ENCODE results near the gene LSS.

Gene LSS

DNA sequence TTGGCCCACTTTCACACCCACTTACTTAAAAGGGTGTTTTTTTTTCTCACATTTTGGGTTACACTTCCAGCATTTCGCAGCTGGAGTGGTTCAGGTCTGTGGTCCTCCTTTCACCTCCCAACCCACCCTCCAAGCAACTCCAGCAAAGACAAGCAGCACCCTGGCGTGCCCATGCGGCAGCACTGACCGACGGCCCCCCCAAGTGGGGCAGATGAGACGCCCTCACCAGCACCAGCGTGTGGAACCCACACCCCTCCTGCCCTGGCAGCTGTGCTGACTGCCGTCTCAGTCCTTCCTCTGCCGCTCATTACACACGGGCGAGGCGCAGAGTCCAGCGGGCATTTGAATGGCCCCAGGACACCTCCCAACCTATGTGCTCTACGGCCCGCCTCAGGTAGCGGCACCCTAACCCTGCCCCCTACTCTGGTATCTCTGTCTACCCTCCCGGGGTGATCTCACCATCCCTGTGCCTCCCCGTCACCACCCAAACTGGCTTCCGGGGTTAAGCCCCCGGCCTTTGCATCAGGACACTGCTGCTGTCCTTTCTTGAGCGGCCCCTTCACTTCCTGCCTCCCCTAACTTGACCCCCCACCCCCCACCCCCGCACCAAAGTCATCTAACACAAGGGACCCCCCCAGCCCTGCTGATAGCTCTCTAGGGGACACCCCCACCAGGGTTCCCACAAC, 10.9 kb downstream of the LSS start:
- no peak for DNase-seq

DNA sequence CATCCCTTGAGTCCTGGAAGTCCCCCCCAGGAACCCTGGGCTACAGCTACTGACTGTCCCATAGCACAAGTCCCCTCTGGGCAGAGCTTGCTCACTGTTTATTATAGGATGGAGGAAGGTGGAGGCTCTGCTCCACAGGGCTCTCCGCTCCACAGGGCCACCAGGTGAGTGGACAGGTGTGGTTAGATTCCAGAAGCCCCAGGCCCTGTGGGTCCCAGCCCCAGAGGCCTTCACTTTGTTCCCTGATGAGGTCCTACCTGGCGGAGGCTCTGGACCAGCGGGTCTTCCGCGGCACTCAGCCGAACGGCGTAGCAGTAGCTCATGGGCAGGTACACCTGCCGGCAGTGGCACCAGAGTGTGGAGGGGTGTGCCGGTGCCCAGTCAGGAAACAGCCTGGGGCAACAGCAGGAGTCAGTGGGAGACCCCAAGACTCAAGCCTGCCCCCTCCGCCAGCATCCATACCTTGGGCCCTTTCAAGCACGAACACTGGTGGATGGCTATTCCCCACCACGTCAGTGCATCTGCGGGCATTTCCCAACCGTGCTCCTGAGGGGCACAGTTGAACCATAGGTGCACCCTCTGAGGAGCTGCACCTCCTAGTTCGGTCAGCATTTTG, 12.3 kb downstream of the LSS start:
- DNase-seq, result no peak

- DNase-seq, result no peak
Observed at GRCh38 chr21:46215436-46216131, 13.0 kb downstream of the LSS start.

DNA sequence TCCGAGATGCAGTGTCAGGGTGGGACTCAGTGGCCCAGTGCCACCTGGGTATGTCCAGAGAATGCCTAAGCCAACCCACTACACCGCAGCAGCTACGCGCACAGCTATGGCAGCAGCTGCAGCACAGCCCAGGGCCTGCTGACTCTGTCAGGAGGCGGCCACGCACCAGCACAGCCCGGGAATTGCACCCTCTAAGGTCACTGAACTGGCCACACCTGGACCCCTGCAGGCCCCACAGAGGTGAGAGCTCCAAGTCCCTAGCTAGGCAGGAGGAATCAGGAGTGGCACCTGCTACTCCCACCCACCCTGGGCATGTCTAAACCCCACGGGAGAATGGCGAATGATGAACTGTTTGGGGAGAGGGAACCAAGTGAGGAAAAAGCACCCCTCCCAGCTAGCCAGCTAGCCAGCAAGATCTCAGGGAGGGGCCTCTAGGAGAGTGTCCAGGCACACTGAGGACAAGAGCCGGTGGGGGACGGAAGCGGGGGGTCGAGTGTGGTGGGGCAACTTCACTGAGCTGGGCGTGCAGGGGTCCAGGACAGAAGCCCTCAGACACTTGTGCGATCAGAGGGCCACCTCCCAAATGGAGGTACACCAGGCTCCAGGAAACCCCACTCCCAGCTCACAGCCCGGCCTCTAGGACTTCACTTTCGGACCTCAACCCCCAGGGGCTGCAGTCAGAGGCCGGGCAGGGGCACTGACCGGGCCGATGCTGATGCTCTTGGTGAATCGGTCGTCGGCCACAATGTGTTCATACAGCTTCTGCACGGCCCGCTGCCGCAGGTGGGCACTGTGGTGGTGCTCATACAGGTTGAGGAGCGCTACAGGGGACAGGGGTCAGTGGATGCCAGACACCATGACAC, 13.9 kb downstream of the LSS start:
- no peak for DNase-seq

DNA sequence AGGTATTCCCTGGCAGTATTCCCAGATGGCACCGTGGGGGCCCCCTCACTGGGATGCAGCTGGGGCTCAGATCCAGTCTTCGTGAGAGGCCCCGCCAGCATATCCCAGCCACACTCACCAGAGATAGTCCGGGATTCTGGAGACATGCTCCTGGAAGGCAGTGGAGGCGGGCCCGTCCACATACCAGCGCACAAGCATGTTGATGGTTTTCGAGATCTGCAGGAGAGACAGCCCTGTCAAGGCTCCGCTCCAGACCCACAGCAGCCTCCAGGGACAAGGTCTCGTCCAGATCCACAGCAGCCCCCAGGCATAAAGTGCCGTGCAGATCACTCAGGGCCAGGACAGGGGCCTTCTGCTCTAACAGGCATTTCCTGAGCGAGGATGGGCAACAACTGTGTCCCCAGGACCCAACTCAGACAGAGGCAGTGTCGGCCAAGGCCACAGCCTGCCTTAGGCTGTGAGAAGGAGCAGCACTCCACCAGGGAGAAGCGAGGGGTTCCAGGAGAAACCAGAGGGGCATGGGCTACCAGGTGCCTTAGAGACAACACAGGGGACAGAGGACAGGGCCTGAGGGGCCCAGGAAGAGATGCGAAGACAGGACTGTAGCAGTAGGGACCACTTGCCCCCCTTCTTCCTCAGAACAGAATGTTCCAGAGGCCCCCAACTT, 14.8 kb downstream of the LSS start:
- no peak for DNase-seq

DNA sequence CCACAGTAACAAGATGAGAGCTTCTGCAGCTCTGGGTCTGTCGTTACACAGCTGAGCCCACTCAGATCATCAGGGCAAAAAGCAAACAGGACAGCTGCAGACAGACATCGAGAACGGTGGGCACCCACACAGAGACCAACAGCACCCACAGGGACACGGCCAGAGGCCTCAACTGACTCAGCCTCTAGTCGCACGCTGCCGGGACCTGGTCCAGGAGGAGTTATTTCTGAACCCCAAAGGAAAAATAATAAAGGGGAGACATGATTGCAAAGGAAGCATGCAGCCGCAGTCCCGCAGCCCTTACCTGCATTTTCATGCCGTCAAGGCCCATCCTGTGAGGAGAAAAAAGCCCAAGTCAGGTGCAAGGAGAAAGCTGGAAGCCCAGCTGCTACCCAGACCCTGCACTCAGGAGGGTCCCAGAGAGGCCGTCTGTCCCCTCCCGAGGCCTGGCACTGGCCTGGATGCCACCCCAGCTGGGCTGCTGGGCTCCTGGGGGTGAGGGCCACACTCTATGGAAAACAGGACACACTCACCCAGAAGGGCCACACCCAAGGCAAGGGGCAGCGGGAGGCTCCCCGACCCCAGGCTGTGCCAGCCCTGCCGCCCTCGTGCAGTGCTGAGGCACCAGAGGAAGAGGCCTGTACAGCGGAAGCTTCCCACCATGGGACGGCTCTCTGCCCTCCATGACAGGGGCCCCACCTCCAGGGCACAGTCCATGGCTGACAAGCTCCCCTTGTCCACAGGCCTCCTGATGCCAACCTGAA, 15.7 kb downstream of the LSS start:
- no peak for DNase-seq

DNA sequence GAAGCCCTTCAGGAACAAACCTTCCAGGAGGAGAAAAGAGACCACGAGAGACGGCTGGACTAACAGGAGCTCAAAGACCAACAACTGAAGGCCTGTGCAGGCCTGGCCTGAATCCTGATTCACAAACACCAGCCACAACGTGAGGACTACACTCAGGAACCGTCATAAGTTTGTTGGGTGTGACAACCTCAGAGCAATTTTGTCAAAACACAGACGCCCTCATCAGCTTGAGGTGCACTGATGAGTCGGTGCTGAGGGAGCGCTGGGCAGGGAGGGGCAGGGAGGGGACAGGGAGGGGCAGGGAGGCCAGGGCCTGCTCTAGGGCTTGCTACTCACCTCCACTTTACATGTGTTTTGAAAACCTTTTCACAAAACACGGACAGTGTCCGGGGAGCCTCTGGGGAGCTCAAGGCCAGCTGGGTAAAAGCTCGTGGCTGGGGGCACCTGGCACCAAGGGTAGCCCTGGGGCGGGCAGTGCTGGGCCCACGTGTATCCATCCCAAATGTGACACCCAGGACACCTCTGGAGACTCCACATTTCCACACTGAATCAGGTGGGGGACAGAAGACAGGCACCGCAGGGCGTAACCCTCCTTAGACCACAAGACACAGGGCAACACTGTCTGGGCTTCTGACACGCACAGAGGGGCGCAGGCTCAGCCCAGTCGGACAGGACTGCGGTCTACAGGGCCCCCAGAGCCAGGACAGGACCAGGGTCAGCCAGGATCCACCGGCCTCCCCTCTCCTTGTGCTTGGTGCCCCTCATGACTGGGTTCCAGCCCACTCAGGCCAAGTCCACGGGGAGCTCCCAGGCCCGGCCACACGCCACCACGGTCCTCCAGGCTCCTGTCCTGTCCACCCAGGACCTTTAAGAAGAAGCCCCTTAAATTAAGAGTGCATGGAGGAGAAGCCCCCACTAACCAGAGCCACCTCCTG, 16.5 kb downstream of the LSS start:
- no peak for DNase-seq

DNA sequence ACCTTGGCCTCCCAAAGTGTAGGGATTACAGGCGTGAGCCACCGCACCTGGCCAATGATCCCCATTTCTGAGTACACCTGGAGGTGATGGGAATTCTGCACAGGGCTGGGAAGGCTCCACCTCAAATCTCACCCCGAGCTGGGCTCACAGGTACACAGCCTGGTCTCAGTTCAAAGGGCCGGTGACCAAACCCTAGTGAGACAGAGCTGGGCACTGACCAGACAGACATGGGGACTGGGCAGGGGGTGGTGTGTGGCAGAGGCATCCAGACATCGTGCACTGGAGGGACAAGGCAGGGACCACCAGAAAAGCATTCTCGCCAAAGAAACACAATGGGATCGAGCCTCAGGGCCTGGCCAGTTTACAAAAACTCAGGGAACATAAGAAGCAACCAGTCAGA, 17.2 kb downstream of the LSS start:
- DNase-seq, result no peak

DNA sequence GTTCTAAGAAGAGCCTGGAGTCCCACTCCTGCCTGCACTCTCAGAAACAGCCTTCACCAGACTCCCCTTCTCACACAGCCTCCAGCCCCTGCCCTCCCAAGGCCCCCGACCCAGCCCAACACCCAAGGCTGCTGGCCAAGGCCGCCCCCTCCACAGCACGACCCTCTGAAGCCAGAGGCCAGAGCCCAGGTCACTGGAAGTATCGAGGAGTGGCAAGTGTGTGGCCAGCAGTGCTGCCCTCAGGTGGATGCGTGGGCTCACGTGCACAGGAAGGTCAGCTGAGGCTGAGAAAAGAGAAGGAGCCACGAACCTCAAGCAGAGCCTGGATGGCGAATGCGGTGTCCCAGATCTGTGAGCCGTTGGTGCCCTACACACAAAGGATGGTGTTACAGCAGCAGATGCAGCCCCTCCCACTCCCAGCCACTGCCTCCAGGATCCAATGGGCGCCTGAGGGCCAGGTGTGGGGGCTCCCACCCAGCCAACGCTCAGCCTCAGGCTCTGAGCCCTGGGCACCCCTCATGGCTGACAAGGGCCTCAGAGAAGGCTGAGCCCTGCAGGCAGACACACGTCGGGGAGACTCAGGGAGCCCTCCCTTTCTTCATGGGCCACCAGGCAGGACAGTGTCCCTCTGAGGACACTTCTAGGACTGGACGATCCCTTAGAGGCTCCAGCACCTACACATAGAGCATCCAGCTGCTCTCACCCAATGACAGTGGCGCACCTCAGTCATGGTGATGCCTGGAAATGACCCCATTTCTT, 18.0 kb downstream of the LSS start:
- no peak for DNase-seq

DNA sequence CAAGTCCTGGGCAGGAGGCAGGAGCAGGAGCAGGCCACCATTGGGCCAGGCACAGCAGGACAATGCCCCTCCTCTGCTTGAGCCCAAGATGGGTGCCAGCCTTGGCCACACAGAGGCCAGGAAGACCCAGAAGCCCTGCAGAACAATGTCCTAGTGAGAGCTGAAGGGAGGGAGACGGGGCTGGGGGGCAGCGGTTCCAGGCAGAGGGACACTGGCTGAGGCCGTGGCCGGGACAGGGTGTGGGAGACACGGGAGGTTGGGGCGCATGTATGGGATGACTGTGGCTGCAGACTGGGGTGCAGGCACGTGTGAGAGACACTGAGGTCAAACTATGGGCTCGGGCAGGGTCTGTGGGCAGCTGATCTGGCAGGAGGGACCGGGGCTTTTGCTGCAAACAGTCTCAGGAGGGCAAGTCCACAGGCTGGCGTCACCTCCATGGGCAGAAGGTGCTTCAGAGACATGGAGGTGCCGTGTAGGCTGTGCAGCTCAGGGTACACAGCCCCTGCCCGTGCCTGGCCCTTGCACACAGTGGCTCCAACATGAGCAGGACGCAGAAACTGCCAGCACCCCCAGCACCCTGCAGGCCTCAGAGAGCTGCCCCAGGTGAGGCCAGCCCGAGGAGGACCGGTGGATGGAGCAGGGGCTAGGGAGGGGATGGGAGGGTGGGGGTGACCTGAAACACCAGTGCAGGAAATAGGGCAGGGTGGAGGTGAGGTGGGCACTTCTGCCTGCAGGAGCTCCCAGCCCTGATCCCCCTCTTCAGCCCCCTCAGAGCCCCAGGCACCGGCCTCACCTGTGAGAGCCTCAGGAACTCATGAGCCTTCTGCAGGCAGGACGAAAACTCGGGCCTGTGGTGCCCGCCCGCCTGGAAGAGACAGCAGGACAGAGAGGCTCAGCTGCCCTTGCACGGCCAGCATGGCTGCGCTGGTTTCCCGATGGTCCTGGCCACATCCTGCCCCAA, 19.5 kb downstream of the LSS start:
- no peak for DNase-seq

- no peak for DNase-seq
Observed at GRCh38 chr21:46207920-46208591, 20.5 kb downstream of the LSS start.

DNA sequence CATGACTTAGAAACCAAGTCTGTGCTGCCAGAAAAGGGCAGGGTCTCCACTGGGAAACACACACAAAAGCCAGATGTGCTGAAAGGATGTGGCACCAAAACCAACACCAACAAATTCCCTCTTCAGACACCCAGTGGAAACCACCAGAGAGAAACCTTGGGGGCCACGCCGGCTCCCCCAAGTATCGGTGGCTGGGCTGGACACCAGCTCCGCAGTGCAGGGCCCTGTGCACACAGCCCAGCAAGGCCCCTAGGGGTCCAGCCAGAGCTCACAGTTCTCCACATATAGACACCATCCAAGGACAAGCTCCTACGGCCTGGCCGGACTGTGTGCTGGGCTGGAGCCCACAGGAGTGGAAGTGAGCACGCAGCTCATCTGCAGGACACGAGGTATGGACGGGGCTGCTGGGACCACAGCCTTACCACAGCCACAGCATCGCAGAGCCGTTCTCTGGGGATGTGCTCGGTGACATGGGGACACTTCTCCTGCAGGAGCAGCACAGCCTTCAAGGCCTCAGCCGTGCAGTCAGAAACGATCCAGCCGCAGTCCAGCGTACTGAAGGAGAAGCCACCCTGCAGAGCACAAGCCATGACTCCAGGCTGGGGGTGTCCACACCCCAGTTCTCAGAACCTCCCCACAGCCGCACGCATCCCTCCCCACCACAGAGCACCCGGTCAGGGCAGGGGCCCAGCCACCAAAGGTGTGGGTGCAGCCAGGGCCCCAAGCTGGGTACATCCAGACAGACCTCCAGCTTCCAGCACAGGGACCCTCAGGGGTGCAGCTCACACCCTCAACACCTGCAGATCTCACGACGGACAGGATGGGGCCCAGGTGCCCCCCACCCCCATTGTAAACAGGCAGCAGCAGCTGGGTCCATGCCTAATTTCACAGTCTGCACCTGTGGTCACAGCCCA, 21.3 kb downstream of the LSS start:
- no peak for DNase-seq

DNA sequence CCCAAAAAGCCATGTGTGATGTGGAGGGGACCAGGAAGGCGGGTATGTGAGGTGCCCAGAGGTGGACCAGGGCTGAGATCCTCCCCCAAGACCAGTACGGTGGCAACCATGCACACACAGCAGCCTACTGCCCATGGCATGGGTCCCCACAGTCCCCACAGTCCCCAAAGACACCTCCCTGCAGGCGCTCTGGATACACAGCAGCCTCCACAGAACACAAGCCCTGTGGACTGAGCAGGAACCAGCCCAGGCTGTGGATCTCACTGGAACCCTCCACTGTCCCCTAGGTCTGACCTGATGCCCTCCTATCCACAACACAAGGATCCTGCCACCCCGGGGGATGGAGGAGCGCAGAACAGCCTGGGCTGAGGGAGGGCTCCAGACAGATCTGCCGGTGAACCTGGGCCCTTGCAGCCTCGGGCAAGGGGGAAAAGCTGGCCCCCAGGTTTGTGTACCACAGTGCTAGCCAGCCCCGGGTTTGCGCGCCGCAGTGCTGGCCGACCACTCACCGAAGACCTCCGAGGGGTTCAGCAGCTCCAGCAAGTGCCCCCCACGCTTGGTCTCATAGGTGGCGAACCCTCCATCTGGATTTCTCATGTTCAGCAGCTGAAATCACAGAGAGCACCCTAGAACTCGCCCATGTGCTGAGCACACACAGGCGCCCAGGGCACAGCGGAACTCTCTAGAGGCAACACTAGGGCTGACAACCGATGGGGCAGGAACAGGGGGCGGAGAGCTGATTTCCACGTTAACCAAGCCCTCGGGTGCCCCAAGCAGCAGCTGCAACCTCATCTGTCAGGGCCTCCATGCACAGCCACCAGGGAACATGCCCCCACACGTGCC, 22.2 kb downstream of the LSS start:
- no peak for DNase-seq

GRCh38 chr21:46205766-46206162, 22.8 kb downstream of the LSS start:
- DNase-seq, result no peak

DNA sequence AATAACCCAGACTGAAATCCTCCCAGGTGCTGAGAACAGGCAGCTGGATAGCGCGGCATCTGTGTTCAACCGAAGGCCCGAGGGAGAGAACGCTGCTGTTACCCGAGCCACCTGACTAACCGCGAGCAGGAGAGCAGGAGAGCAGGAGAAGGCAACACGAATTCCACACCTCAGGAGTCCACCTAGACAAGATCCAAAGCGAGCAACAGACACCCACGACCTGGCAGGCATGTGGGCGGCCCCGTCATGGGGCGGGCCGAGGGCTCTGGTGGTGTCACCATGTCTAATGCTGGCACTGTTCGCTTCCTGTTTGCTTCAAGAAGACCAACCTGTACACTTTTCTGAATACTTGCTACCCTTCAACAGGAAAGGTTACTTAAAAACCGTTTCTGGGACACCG, 23.4 kb downstream of the LSS start:
- DNase-seq, result no peak

- no peak for DNase-seq
Observed at GRCh38 chr21:46203203-46203600, 25.4 kb downstream of the LSS start.

Measured in cerebellar nuclear complex (tissue), 1 donor.